OCI-LY7 (cell line): ENCODE results near the gene REV3L. TPM values are rescaled to one million over a fixed set of nuclear protein-coding genes. Genes with fewer than 3 reads are reported as not detected.

Experiments
- BruUV-seq: library from RNA; stranded (reverse); fragments of 400-500 nt; replicated peaks from 2 replicates; lab custom pipeline; 2021; lab: Mats Ljungman, UMichigan
- CTCF ChIA-PET: fragments of 300-600 bp; sonication (Branson Sonifier 250); formaldehyde crosslinking; loops from one replicate; lab custom pipeline; 2022; ENCODE audit warnings: antibody characterized with exemption; ENCODE audit not compliant: unreplicated experiment; lab: Charles Lee
- POLR2A ChIA-PET: fragments of 300-600 bp; sonication (Branson Sonifier 250); formaldehyde crosslinking; loops from one replicate; lab custom pipeline; 2022; ENCODE audit warnings: antibody characterized with exemption; lab: Charles Lee
- DNase-seq: peaks from one replicate; pipeline ENCODE4 v3.0.0-alpha.2; 2015; ENCODE audit warnings: low spot score
- H2AFZ ChIP-seq: fragments of 200-600 bp; sonication (generic), shearing (Covaris generic); 2 replicates; pipeline ENCODE4 v1.6.1; 2014; ENCODE audit warnings: mild to moderate bottlenecking, antibody characterized with exemption, low read length, moderate library complexity
- H3K27ac ChIP-seq: fragments of 200-600 bp; sonication (generic); 2 replicates; pipeline ENCODE4 v1.5.1; 2014; ENCODE audit warnings: mixed run types, low read depth, mild to moderate bottlenecking, moderate library complexity, low read length, inconsistent platforms; ENCODE audit not compliant: poor library complexity, severe bottlenecking
- H3K36me3 ChIP-seq: fragments of 200-600 bp; sonication (generic); 2 replicates; pipeline ENCODE4 v1.6.1; 2014; ENCODE audit warnings: mild to moderate bottlenecking, antibody characterized with exemption, low read length, moderate library complexity, mixed read lengths; ENCODE audit not compliant: insufficient read depth
- H3K4me1 ChIP-seq: fragments of 200-600 bp; sonication (generic); 2 replicates; pipeline ENCODE4 v1.5.1; 2014; ENCODE audit warnings: mild to moderate bottlenecking, low read length; ENCODE audit not compliant: insufficient read depth, poor library complexity, severe bottlenecking
- H3K4me2 ChIP-seq: fragments of 200-600 bp; sonication (generic); 2 replicates; pipeline ENCODE4 v1.6.1; 2014; ENCODE audit warnings: mild to moderate bottlenecking, low read length
- H3K4me3 ChIP-seq: fragments of 200-600 bp; sonication (generic); 2 replicates; pipeline ENCODE4 v1.5.1; 2014; ENCODE audit warnings: mild to moderate bottlenecking, low read depth, low read length; ENCODE audit not compliant: poor library complexity, severe bottlenecking
- H3K79me2 ChIP-seq: fragments of 200-600 bp; sonication (generic); 2 replicates; pipeline ENCODE4 v1.6.1; 2016; ENCODE audit warnings: low read depth, mild to moderate bottlenecking, low read length, moderate library complexity, mixed read lengths; ENCODE audit not compliant: insufficient read depth
- H3K9me2 ChIP-seq: fragments of 200-600 bp; sonication (generic); 2 replicates; pipeline ENCODE4 v1.6.1; 2016; ENCODE audit warnings: mild to moderate bottlenecking, low read length, mixed read lengths; ENCODE audit not compliant: insufficient read depth
- H3K9me3 ChIP-seq: fragments of 200-600 bp; sonication (generic); 2 replicates; pipeline ENCODE4 v1.6.1; 2014; ENCODE audit warnings: mild to moderate bottlenecking, mixed run types, low read length, mixed read lengths
- H4K20me1 ChIP-seq: fragments of 200-600 bp; sonication (generic); 2 replicates; pipeline ENCODE4 v1.6.1; 2014; ENCODE audit warnings: mild to moderate bottlenecking, antibody characterized with exemption, low read length, moderate library complexity, mixed read lengths; ENCODE audit not compliant: insufficient read depth
- CTCF ChIP-seq: fragments of 200-600 bp; sonication (generic); conservative IDR thresholded peaks from 2 replicates; pipeline ENCODE4 v1.5.1; 2014; ENCODE audit warnings: mild to moderate bottlenecking, antibody characterized with exemption, low read length, moderate library complexity, mixed read lengths
- EZH2phosphoT487 ChIP-seq: fragments of 200-600 bp; sonication (generic); IDR thresholded peaks from 2 replicates; pipeline ENCODE4 v1.6.1; 2018; ENCODE audit warnings: low read depth, borderline replicate concordance, mild to moderate bottlenecking, mixed run types, antibody characterized with exemption, low read length, moderate library complexity, mixed read lengths
- intact Hi-C: fragments of 100-400 bp; cut with micrococcal nuclease; formaldehyde crosslinking; loops from one replicate; pipeline ENCODE4 v1.10.0; 2022; ENCODE audit not compliant: unreplicated experiment
- total RNA-seq, 2 experiments: library from RNA; depleted of rRNA in 1 of 2; stranded (reverse); fragments of >200 nt in 1 of 2; shearing (Covaris generic) in 1 of 2; gene quantifications; 2 replicates each; pipeline ENCODE4 v1.2.3, GENCODE V29; 2014 to 2022

The REV3L gene
- total RNA-seq, 2 experiments from 2014 or later: 24.8 to 33.4 TPM

- peaks cover 9% of the 10 kb centered on the region; the same call in 1 of the 2 replicates for H3K9me3 ChIP-seq
- peak; percentile 90 for DNase-seq
- POLR2A ChIA-PET: interaction anchor here (0.6 to 2.8 kb wide), 11 partner anchors 10 to 225 kb away, joined by 3 to 12 read pairs (median 5); partner anchors contain the start of gene TRAF3IP2
- TF ChIP-seq CTCF (no peak), EZH2phosphoT487 (no peak)
- no peaks in the 10 kb centered on the region for H3K9me2 ChIP-seq
- peaks cover 27% of the 10 kb centered on the region for H3K36me3 ChIP-seq
- peak overlapping the region; percentile 90 for H3K4me3 ChIP-seq
- peaks cover 46% of the 10 kb centered on the region for H3K4me1 ChIP-seq
- H3K4me2 ChIP-seq: peak overlapping the region; percentile 99
- peak overlapping the region; percentile 73; the same call in 1 of the 2 replicates for H2AFZ ChIP-seq
- BruUV-seq: TSS peak; percentile 77
- intact Hi-C loops: loop anchor here (1.0 to 10.0 kb wide), 8 partner anchors 82 to 669 kb away; partner anchors contain the start of genes AMD1, CDK19, FYN and TRAF3IP2
- H4K20me1 ChIP-seq: peaks cover 16% of the 10 kb centered on the region
- peaks cover 83% of the 10 kb centered on the region for H3K79me2 ChIP-seq
- CTCF ChIA-PET: no interaction called here
- H3K27ac ChIP-seq: peak overlapping the region; percentile 91
These were observed 966 bp upstream of the REV3L start for GRCh38 chr6:111483736-111484632.

GRCh38 chr6:111482188-111482958 lies 645 bp downstream of the REV3L start:
- ChIA-PET CTCF (interaction anchor here (0.6 to 1.0 kb wide), 3 partner anchors 91 to 561 kb away, joined by 6 to 11 read pairs (median 10); no protein-coding TSS in a partner anchor), POLR2A (interaction anchor here (0.6 to 2.8 kb wide), 4 partner anchors 76 to 223 kb away, joined by 3 to 12 read pairs (median 5); a partner anchor contains a TSS)
- Histone ChIP-seq H3K4me1 (peaks cover 54% of the 10 kb centered on the region), H3K4me3 (peak overlapping the region; percentile 90), H3K36me3 (peaks cover 14% of the 10 kb centered on the region), H3K9me2 (no peaks in the 10 kb centered on the region), H3K9me3 (peaks cover 9% of the 10 kb centered on the region; the same call in 1 of the 2 replicates), H2AFZ (peak overlapping the region; percentile 37; the same call in 1 of the 2 replicates), H3K79me2 (peaks cover 83% of the 10 kb centered on the region), H3K4me2 (peak overlapping the region; percentile 99), H4K20me1 (peaks cover 25% of the 10 kb centered on the region), H3K27ac (peak overlapping the region; percentile 91)
- TF ChIP-seq EZH2phosphoT487 (no peak), CTCF (no peak)
- BruUV-seq: no TSS peak
- intact Hi-C loops: loop anchor here (5.0 to 10.0 kb wide), 5 partner anchors 162 to 668 kb away; partner anchors contain the start of genes AMD1, CDK19 and FYN
- DNase-seq: peak; percentile 70
